Loucy (cell line): ENCODE results near the gene SLC24A1.

ENCODE experiments used
- H2AFZ ChIP-seq: fragments of 200-600 bp; sonication (generic); 2 replicates; pipeline ENCODE4 v1.6.0; 2016; ENCODE audit warnings: antibody characterized with exemption, mild to moderate bottlenecking, low read length, moderate library complexity
- H3F3A ChIP-seq: fragments of 200-600 bp; 2 replicates; pipeline ENCODE4 v1.6.0; 2016; ENCODE audit warnings: antibody characterized with exemption, low read depth, mild to moderate bottlenecking
- H3K27me3 ChIP-seq: fragments of 200-600 bp; sonication (generic); 2 replicates; pipeline ENCODE4 v1.6.1; 2014; ENCODE audit warnings: low read length, mild to moderate bottlenecking; ENCODE audit not compliant: insufficient read depth, poor library complexity, severe bottlenecking
- H3K36me3 ChIP-seq: fragments of 200-600 bp; sonication (generic); 2 replicates; pipeline ENCODE4 v1.6.1; 2016; ENCODE audit warnings: low read length; ENCODE audit not compliant: insufficient read depth
- H3K4me1 ChIP-seq: fragments of 200-600 bp; sonication (generic); 2 replicates; pipeline ENCODE4 v1.5.1; 2014; ENCODE audit warnings: low read length, mild to moderate bottlenecking; ENCODE audit not compliant: insufficient read depth, poor library complexity, severe bottlenecking
- H3K4me2 ChIP-seq: fragments of 200-600 bp; sonication (generic); 2 replicates; pipeline ENCODE4 v1.6.0; 2014; ENCODE audit warnings: antibody characterized with exemption, low read length, low read depth, mild to moderate bottlenecking; ENCODE audit not compliant: poor library complexity, severe bottlenecking
- H3K4me3 ChIP-seq: fragments of 200-600 bp; sonication (generic); 2 replicates; pipeline ENCODE4 v1.5.1; 2014; ENCODE audit warnings: low read length, mild to moderate bottlenecking, mixed read lengths; ENCODE audit not compliant: poor library complexity, severe bottlenecking
- H3K79me2 ChIP-seq: fragments of 200-600 bp; sonication (generic); 2 replicates; pipeline ENCODE4 v1.6.1; 2014; ENCODE audit warnings: low read length; ENCODE audit not compliant: insufficient read depth
- H3K9ac ChIP-seq: fragments of 200-600 bp; sonication (generic); 2 replicates; pipeline ENCODE4 v1.6.0; 2014; ENCODE audit warnings: mild to moderate bottlenecking, low read depth, low read length, moderate library complexity; ENCODE audit not compliant: poor library complexity, severe bottlenecking
- H3K9me2 ChIP-seq: fragments of 200-600 bp; sonication (generic); replicated peaks from 2 replicates; pipeline ENCODE4 v1.6.1; 2016; ENCODE audit warnings: low read depth, low read length, mixed read lengths
- H3K9me3 ChIP-seq: fragments of 200-600 bp; sonication (generic); 2 replicates; pipeline ENCODE4 v1.6.1; 2014; ENCODE audit warnings: mild to moderate bottlenecking, antibody characterized with exemption, low read length, low read depth; ENCODE audit not compliant: insufficient read depth
- H4K20me1 ChIP-seq: fragments of 200-600 bp; sonication (generic); 2 replicates; pipeline ENCODE4 v1.6.0; 2014; ENCODE audit warnings: antibody characterized with exemption, low read length, mild to moderate bottlenecking; ENCODE audit not compliant: insufficient read depth, poor library complexity, severe bottlenecking
- EZH2phosphoT487 ChIP-seq: fragments of 200-600 bp; IDR thresholded peaks from 2 replicates; pipeline ENCODE4 v1.6.1; 2018; ENCODE audit warnings: antibody characterized with exemption, mild to moderate bottlenecking, moderate library complexity, borderline replicate concordance
- TF ChIP-seq, protein P1 (sequence below): fragments of 200-600 bp; sonication (generic); conservative IDR thresholded peaks from 2 replicates; pipeline ENCODE4 v1.5.1; 2014; ENCODE audit warnings: mild to moderate bottlenecking, antibody characterized with exemption, low read length

SLC24A1 gene

DNA sequence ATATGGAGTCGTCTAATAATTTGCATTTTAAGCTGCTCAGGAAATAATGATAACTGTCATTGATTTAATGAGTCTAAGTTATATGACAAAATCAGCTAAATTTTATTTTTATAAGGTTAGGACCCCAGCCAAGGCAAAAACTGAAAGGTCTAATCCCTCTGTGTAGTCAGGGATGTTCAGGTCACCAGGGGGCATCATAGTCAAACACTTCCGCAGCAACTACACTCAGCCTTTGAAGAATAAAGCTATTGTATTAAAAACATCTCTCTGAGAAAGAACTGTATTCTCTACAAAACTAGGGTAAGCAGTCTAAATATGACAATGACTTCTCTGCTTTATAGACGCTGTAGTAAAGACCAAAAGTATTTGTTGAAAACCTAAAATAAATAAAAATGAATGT, 25.8 kb upstream of the SLC24A1 start:
- Histone ChIP-seq H3K79me2 (no peaks in the 10 kb centered on the region), H3F3A (no peaks in the 10 kb centered on the region), H3K4me1 (no peaks in the 10 kb centered on the region), H3K4me3 (no peak overlapping the region), H3K27me3 (no peaks in the 10 kb centered on the region), H4K20me1 (no peaks in the 10 kb centered on the region), H3K4me2 (no peak overlapping the region), H2AFZ (no peak overlapping the region), H3K9ac (no peak overlapping the region), H3K9me3 (no peaks in the 10 kb centered on the region), H3K9me2 (no peaks in the 10 kb centered on the region), H3K36me3 (peaks cover 70% of the 10 kb centered on the region; the same call in 1 of the 2 replicates)
- TF ChIP-seq, protein P1, sequence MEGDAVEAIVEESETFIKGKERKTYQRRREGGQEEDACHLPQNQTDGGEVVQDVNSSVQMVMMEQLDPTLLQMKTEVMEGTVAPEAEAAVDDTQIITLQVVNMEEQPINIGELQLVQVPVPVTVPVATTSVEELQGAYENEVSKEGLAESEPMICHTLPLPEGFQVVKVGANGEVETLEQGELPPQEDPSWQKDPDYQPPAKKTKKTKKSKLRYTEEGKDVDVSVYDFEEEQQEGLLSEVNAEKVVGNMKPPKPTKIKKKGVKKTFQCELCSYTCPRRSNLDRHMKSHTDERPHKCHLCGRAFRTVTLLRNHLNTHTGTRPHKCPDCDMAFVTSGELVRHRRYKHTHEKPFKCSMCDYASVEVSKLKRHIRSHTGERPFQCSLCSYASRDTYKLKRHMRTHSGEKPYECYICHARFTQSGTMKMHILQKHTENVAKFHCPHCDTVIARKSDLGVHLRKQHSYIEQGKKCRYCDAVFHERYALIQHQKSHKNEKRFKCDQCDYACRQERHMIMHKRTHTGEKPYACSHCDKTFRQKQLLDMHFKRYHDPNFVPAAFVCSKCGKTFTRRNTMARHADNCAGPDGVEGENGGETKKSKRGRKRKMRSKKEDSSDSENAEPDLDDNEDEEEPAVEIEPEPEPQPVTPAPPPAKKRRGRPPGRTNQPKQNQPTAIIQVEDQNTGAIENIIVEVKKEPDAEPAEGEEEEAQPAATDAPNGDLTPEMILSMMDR, result peak; percentile 74
- TF ChIP-seq EZH2phosphoT487, result no peak

GRCh38 chr15:65598468-65598867, 23.3 kb upstream of the SLC24A1 start:
- Histone ChIP-seq H3K9me3 (no peaks in the 10 kb centered on the region), H3F3A (no peaks in the 10 kb centered on the region), H4K20me1 (no peaks in the 10 kb centered on the region), H3K4me3 (no peak overlapping the region), H3K27me3 (no peaks in the 10 kb centered on the region), H3K9ac (no peak overlapping the region), H3K9me2 (no peaks in the 10 kb centered on the region), H3K4me1 (no peaks in the 10 kb centered on the region), H3K4me2 (no peak overlapping the region), H3K79me2 (no peaks in the 10 kb centered on the region), H3K36me3 (peaks cover 51% of the 10 kb centered on the region; the same call in 1 of the 2 replicates), H2AFZ (no peak overlapping the region)
- TF ChIP-seq, protein P1, result no peak

- H3K79me2 ChIP-seq, result no peaks in the 10 kb centered on the region
- no peak overlapping the region for H3K4me2 ChIP-seq
- no peaks in the 10 kb centered on the region for H3F3A ChIP-seq
- H3K9me3 ChIP-seq, result no peaks in the 10 kb centered on the region
- no peak overlapping the region for H3K4me3 ChIP-seq
- no peaks in the 10 kb centered on the region for H4K20me1 ChIP-seq
- H3K9me2 ChIP-seq, result no peaks in the 10 kb centered on the region
- H3K9ac ChIP-seq, result no peak overlapping the region
- H2AFZ ChIP-seq, result no peak overlapping the region
- H3K4me1 ChIP-seq, result no peaks in the 10 kb centered on the region
- no peaks in the 10 kb centered on the region for H3K27me3 ChIP-seq
- TF ChIP-seq, protein P1, result no peak
- TF ChIP-seq EZH2phosphoT487, result no peak
- H3K36me3 ChIP-seq, result peaks cover 46% of the 10 kb centered on the region; the same call in 1 of the 2 replicates
These were observed 22.1 kb upstream of the SLC24A1 start for GRCh38 chr15:65599677-65600076.
